ENCODE data around the gene BCL3. TPM values are rescaled to one million over a fixed set of nuclear protein-coding genes. Genes with fewer than 3 reads are reported as not detected.

BCL3 gene
- total and polyA plus RNA-seq, 2 of the 4 experiments (the other 2 are of a cell fraction), result 1.6 to 26.0 TPM

- peaks cover 9 to 44% of the 10 kb centered on the region in 2 experiments; a peak in 3 of 4 replicates for H3K79me1 ChIP-seq (ENCODE audit: low read depth in 1 of 2, low read length in 2 of 2)
- peak overlapping the region; percentile 96 for H2BK5ac ChIP-seq (ENCODE audit: low read depth, low read length, poor library complexity, severe bottlenecking)
- POLR2A ChIA-PET (ENCODE audit: unreplicated experiment), result no interaction called here
- DNase-seq (peak; percentile 96), ATAC-seq (ENCODE audit: low read depth) (peak; percentile 87)
- no peaks in the 10 kb centered on the region for H3K27me3 ChIP-seq (ENCODE audit: control insufficient read depth, insufficient read depth, low read length)
- H3K9me1 ChIP-seq (ENCODE audit: insufficient read depth, low read length), result peaks cover 20% of the 10 kb centered on the region
- CTCF ChIA-PET, result no interaction called here
- BruUV-seq (replicated peaks), result no TSS peak
- peak overlapping the region; percentile 49 for H3K4me3 ChIP-seq (ENCODE audit: insufficient read depth, low read depth, low read length)
- peaks cover 31% of the 10 kb centered on the region for H3K4me1 ChIP-seq (ENCODE audit: control insufficient read depth, insufficient read depth, low read length)
- peak overlapping the region; percentile 100 for H3K4ac ChIP-seq (ENCODE audit: low read depth, low read length)
- H3K9ac ChIP-seq (ENCODE audit: low read depth, low read length), result peak overlapping the region; percentile 95
- WGBS, 2 experiments (ENCODE audit: extremely low coverage in 2 of 2, insufficient read length in 1 of 2), result 2% methylated on average over 7 of the region's 34 CpGs; no CpG with 5 or more reads in 1 of the 2 experiments
- peak overlapping the region; percentile 100 for H4K91ac ChIP-seq (ENCODE audit: insufficient read depth, low read depth, low read length)
- H2AFZ ChIP-seq (replicated peaks; ENCODE audit: low read length, poor library complexity), result peak overlapping the region; percentile 88
- H2BK15ac ChIP-seq (ENCODE audit: low read depth, low read length), result peak overlapping the region; percentile 98; the same call in 2 of the 3 replicates
- H4K5ac ChIP-seq (ENCODE audit: low read depth, low read length), result peak overlapping the region; percentile 83
- no peaks in the 10 kb centered on the region for H3K9me3 ChIP-seq (ENCODE audit: control insufficient read depth, insufficient read depth, low read length)
- H3K4me2 ChIP-seq (ENCODE audit: low read depth, low read length), result peak overlapping the region; percentile 97
- H3K23ac ChIP-seq (ENCODE audit: low read depth, low read length), result peak overlapping the region; percentile 94
- peak overlapping the region; percentile 99 for H2AK9ac ChIP-seq (replicated peaks; ENCODE audit: low read depth, low read length, poor library complexity)
- H3K18ac ChIP-seq (ENCODE audit: low read depth, low read length), result peak overlapping the region; percentile 98
- dilution Hi-C loops (cut with HindIII; ENCODE audit: low sequenced_read_pairs, unreplicated experiment), result no loop called here
- in situ Hi-C loops (cut with MboI; ENCODE audit: low sequenced_read_pairs), result no loop called here
- peak overlapping the region; percentile 97 to 98 for H4K8ac ChIP-seq (ENCODE audit: low read depth in 2 of 2, low read length in 2 of 2)
- H4K20me1 ChIP-seq (ENCODE audit: insufficient read depth, low read length), result peaks cover 20% of the 10 kb centered on the region
- peak overlapping the region; percentile 96 for H2BK120ac ChIP-seq (ENCODE audit: low read depth, low read length)
- H2AK5ac ChIP-seq (ENCODE audit: low read depth, low read length), result peak overlapping the region; percentile 94
- intact Hi-C loops (cut with micrococcal nuclease), result no loop called here
- H3K27ac ChIP-seq (ENCODE audit: insufficient read depth, low read length), result peak overlapping the region; percentile 97
- peak overlapping the region; percentile 73 for H3K56ac ChIP-seq (ENCODE audit: extremely low read depth, insufficient read depth, low read length)
- peak overlapping the region; percentile 93 for H2BK20ac ChIP-seq (ENCODE audit: low read depth, low read length)
- H3K36me3 ChIP-seq (ENCODE audit: control insufficient read depth, insufficient read depth, low read length), result peaks cover 15% of the 10 kb centered on the region
- peak overlapping the region; percentile 98 for H3K14ac ChIP-seq (replicated peaks; ENCODE audit: low read depth, low read length)
- TF ChIP-seq POLR2A (IDR thresholded peaks at IDR 0.05; ENCODE audit: low read depth, low read length), result no peak
- TF ChIP-seq NFE2L2 (IDR thresholded peaks at IDR 0.05; ENCODE audit: low read depth, low read length), result peak; percentile 39; the same call in 1 of the 2 replicates
- no peak for TF ChIP-seq BHLHE40 (IDR thresholded peaks at IDR 0.05; ENCODE audit: low read depth, low read length)
- peak; percentile 59; the same call in 1 of the 2 replicates for TF ChIP-seq FOS (IDR thresholded peaks at IDR 0.05; ENCODE audit: low read depth, low read length)
- TF ChIP-seq RFX5 (IDR thresholded peaks at IDR 0.05; ENCODE audit: low read depth, low read length), result no peak
- no peak for TF ChIP-seq ELK1 (IDR thresholded peaks at IDR 0.05; ENCODE audit: borderline replicate concordance, low read depth, low read length)
- TF ChIP-seq SMC3 (IDR thresholded peaks at IDR 0.05; ENCODE audit: low read depth, low read length), result no peak
- no peak for TF ChIP-seq RCOR1 (IDR thresholded peaks at IDR 0.05; ENCODE audit: insufficient replicate concordance, low read length)
- TF ChIP-seq MAZ (IDR thresholded peaks at IDR 0.05; ENCODE audit: borderline replicate concordance, low read depth, low read length), result peak; percentile 99
- TF ChIP-seq RAD21 (IDR thresholded peaks at IDR 0.05; ENCODE audit: low read length), result no peak
- TF ChIP-seq USF2 (IDR thresholded peaks at IDR 0.05; ENCODE audit: low read depth, low read length), result no peak
- no peak for TF ChIP-seq CEBPB (IDR thresholded peaks at IDR 0.05; ENCODE audit: low read depth, low read length)
- no peak for TF ChIP-seq MXI1 (IDR thresholded peaks at IDR 0.05; ENCODE audit: borderline replicate concordance, low read depth, low read length)
- no peak for TF ChIP-seq CHD1 (IDR thresholded peaks at IDR 0.05; ENCODE audit: low read depth, low read length)
- no peak for TF ChIP-seq MAFK (IDR thresholded peaks at IDR 0.05; ENCODE audit: low read depth, low read length)
These were observed 1.4 kb upstream of the BCL3 start for GRCh38 chr19:44746946-44747738.
